PC-3 (cell line): ENCODE results near the gene BICD2.

Experiments used
- CTCF ChIP-seq: fragments of 300-600 bp; sonication (generic); conservative IDR thresholded peaks from 2 replicates; pipeline ENCODE4 v1.5.1; 2017; ENCODE audit warnings: antibody characterized with exemption, low read depth, mild to moderate bottlenecking, low read length
- EZH2 ChIP-seq: fragments of 300-600 bp; sonication (generic); IDR thresholded peaks from one replicate; pipeline ENCODE4 v1.6.1; 2017; ENCODE audit warnings: antibody characterized with exemption, mild to moderate bottlenecking, low read length; ENCODE audit not compliant: unreplicated experiment

GRCh38 chr9:92715488-92716231 lies 49.0 kb downstream of the BICD2 start:
- no peak for TF ChIP-seq CTCF
- TF ChIP-seq EZH2 = no peak
